Cerebellar cortex (tissue), 1 donor: Measurements from ENCODE around the gene SMIM21.

Experiments
- DNase-seq: peaks from one replicate; pipeline ENCODE4 v3.0.0-alpha.2; 2015; ENCODE audit warnings: low spot score

Gene SMIM21

GRCh38 chr18:75427603-75428002, at the start of gene SMIM21:
Gene SMIM21 (minus strand): TSS chr18:75427703. CDS start chr18:75427563, 140 bp downstream.
- no peak for DNase-seq

GRCh38 chr18:75475228-75475627, 47.7 kb upstream of the SMIM21 start:
- DNase-seq: no peak

GRCh38 chr18:75474332-75474731, 46.8 kb upstream of the SMIM21 start:
- no peak for DNase-seq

GRCh38 chr18:75473316-75473715, 45.8 kb upstream of the SMIM21 start:
- no peak for DNase-seq

GRCh38 chr18:75472906-75473305, 45.4 kb upstream of the SMIM21 start:
- no peak for DNase-seq

- no peak for DNase-seq
Measured at GRCh38 chr18:75472396-75472795, 44.9 kb upstream of the SMIM21 start.

- DNase-seq: no peak
Measured at GRCh38 chr18:75471850-75472249, 44.3 kb upstream of the SMIM21 start.

- DNase-seq: no peak
Measured at GRCh38 chr18:75467851-75468250, 40.3 kb upstream of the SMIM21 start.

- no peak for DNase-seq
Measured at GRCh38 chr18:75467281-75467795, 39.8 kb upstream of the SMIM21 start.

- DNase-seq: no peak
Measured at GRCh38 chr18:75464356-75464755, 36.9 kb upstream of the SMIM21 start.

GRCh38 chr18:75462178-75462832, 34.8 kb upstream of the SMIM21 start:
- no peak for DNase-seq

- DNase-seq: no peak
Measured at GRCh38 chr18:75456199-75456631, 28.7 kb upstream of the SMIM21 start.

- DNase-seq: no peak
Measured at GRCh38 chr18:75455249-75456198, 28.0 kb upstream of the SMIM21 start.

GRCh38 chr18:75454022-75454795, 26.7 kb upstream of the SMIM21 start:
- DNase-seq: no peak

GRCh38 chr18:75450906-75451305, 23.4 kb upstream of the SMIM21 start:
- DNase-seq: no peak

GRCh38 chr18:75441896-75442295, 14.4 kb upstream of the SMIM21 start:
- DNase-seq: no peak

- DNase-seq: no peak
Measured at GRCh38 chr18:75439348-75439747, 11.8 kb upstream of the SMIM21 start.

GRCh38 chr18:75438891-75439290, 11.4 kb upstream of the SMIM21 start:
- DNase-seq: no peak

- DNase-seq: no peak
Measured at GRCh38 chr18:75437979-75438378, 10.5 kb upstream of the SMIM21 start.

- no peak for DNase-seq
Measured at GRCh38 chr18:75433098-75433497, 5.6 kb upstream of the SMIM21 start.

GRCh38 chr18:75429975-75430374, 2.5 kb upstream of the SMIM21 start:
- DNase-seq: no peak

- DNase-seq: no peak
Measured at GRCh38 chr18:75428490-75428889, 987 bp upstream of the SMIM21 start.
